HG03060 (cell line): ENCODE data around the gene TP53TG3E.
"Not testable (repeated sequence)": the region's sequence is repeated elsewhere in the genome, so short reads cannot be mapped to it uniquely, and the experiment has no call there.

Source experiments
- ATAC-seq: cut with Tn5 transposase; IDR thresholded peaks from one replicate; pipeline ENCODE4 v1.9.1; 2021; ENCODE audit warnings: low read depth, moderate number of reproducible peaks; ENCODE audit not compliant: unreplicated experiment

TP53TG3E gene, protein sequence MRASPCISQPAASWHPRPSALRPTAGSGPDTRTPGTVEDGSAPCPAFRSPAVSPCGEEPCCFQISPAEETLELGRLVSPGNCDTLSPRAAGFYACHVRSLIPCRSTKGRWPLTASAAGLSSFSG

DNA sequence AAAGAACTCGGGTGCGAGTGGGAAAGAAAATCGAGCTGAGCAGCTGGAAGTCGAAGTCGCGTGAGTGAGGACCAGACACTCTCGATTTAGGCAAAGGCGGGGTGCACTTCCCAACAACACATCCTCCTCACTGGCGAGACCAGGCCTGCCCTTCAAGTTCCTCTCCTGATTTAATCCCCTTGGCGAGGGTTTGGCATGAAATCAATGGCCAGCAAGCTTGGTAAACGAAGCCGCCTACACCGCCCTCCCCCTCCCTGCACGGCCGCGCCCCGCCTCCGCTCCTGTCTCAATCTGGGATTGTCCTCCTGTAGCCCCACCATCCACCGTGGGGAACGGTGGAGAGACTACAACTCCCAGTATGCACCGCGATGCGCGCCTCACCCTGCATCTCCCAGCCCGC, at the start of gene TP53TG3E:
TP53TG3E (plus strand) TSS at position 301 of the 400 bp plus-strand sequence; CDS start at position 369, 68 bp downstream.
- not testable (repeated sequence) for ATAC-seq

DNA sequence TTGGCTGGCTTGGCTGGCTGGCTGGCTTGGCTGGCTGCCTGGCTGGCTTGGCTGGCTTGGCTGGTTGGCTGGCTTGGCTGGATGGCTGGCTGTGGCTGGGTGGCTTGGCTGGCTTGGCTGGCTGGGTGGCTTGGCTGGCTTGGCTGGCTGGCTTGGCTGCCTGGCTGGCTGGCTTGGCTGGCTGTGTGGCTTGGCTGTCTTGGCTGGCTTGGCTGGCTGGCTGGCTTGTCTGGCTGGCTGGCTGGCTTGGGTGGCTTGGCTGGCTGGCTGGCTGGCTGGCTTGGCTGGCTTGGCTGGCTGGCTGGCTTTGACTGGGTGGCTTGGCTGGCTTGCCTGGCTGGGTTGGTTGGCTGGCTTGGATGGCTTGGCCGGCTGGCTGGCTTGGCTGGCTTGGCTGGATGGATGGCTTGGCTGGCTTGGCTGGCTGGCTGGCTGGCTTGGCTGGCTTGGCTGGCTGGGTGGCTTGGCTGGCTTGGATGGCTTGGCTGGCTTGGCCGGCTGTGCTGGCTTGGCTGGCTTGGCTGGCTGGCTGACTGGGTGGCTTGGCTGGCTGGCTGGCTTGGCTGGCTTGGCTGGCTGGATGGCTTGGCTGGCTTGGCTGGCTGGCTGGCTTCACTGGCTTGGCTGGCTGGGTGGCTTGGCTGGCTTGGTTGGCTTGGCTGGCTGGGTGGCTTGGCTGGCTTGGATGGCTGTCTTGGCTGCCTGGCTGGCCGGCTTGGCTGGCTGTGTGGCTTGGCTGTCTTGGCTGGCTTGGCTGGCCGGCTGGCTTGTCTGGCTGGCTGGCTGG, 32.3 kb downstream of the TP53TG3E start:
- ATAC-seq = not testable (repeated sequence)

DNA sequence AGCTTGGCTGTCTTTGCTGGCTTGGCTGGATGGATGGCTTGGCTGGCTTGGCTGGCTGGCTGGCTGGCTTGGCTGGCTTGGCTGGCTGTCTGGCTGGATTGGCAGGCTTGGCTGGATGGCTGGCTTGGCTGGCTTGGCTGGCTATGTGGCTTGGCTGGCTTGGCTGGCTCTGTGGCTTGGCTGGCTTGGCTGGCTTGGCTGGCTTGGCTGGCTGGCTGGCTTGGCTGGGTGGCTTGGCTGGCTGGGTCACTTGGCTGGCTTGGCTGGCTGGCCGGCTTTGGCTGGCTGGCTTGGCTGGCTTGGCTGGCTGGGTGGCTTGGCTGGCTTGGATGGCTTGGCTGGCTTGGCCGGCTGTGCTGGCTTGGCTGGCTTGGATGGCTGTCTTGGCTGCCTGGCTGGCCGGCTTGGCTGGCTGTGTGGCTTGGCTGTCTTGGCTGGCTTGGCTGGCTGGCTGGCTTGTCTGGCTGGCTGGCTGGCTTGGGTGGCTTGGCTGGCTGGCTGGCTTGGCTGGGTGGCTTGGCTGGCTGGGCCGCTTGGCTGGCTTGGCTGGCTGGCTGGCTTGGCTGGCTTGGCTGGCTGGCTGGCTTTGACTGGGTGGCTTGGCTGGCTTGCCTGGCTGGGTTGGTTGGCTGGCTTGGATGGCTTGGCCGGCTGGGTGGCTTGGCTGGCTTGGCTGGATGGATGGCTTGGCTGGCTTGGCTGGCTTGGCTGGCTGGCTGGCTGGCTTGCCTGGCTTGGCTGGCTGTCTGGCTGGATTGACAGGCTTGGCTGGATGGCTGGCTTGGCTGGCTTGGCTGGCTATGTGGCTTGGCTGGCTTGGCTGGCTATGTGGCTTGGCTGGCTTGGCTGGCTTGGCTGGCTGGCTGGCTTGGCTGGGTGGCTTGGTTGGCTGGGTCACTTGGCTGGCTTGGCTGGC, 33.8 kb downstream of the TP53TG3E start:
- not testable (repeated sequence) for ATAC-seq

DNA sequence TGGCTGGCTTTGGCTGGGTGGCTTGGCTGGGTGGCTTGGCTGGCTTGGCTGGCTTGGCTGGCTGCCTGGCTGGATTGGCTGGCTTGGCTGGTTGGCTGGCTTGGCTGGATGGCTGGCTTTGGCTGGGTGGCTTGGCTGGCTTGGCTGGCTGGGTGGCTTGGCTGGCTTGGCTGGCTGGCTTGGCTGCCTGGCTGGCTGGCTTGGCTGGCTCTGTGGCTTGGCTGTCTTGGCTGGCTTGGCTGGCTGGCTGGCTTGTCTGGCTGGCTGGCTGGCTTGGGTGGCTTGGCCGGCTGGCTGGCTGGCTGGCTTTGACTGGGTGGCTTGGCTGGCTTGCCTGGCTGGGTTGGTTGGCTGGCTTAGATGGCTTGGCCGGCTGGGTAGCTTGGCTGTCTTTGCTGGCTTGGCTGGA, 34.4 kb downstream of the TP53TG3E start:
- ATAC-seq = not testable (repeated sequence)

DNA sequence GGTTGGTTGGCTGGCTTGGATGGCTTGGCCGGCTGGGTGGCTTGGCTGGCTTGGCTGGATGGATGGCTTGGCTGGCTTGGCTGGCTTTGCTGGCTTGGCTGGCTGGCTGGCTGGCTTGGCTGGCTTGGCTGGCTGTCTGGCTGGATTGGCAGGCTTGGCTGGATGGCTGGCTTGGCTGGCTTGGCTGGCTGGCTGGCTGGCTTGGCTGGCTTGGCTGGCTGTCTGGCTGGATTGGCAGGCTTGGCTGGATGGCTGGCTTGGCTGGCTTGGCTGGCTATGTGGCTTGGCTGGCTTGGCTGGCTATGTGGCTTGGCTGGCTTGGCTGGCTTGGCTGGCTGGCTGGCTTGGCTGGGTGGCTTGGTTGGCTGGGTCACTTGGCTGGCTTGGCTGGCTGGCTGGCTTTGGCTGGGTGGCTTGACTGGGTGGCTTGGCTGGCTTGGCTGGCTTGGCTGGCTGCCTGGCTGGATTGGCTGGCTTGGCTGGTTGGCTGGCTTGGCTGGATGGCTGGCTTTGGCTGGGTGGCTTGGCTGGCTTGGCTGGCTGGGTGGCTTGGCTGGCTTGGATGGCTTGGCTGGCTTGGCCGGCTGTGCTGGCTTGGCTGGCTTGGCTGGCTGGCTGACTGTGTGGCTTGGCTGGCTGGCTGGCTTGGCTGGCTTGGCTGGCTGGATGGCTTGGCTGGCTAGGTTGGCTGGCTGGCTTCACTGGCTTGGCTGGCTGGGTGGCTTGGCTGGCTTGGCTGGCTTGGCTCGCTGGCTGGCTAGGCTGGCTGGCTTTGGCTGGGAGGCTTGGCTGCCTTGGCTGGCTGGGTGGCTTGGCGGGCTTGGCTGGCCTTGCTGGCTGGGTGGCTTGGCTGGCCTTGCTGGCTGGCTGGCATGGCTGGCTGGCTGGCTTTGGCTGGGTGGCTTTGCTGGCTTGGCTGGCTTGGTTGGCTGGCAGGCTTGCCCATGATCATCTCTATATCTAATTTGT, 35.3 kb downstream of the TP53TG3E start:
- ATAC-seq = not testable (repeated sequence)
